Mesothelial cell of epicardium (in vitro differentiated cells): ENCODE results near the gene PARG. TPM values are rescaled to one million over a fixed set of nuclear protein-coding genes. Genes with fewer than 3 reads are reported as not detected.
"Not testable (repeated sequence)": the region's sequence is repeated elsewhere in the genome, so short reads cannot be mapped to it uniquely, and the experiment has no call there.

Experiments
- DNase-seq, 2 experiments: peaks; one replicate each; pipeline ENCODE4 v3.0.0; 2021; ENCODE audit warnings: low spot score in 2 of 2; ENCODE audit not compliant: unreplicated experiment in 2 of 2
- H3K27ac Mint-ChIP-seq: 2 replicates; pipeline ENCODE4 v1.8.0; 2021; ENCODE audit warnings: mixed read lengths
- H3K27me3 Mint-ChIP-seq: 2 replicates; pipeline ENCODE4 v1.8.0; 2021; ENCODE audit warnings: low read depth, mixed read lengths
- H3K36me3 Mint-ChIP-seq: 2 replicates; pipeline ENCODE4 v1.8.0; 2021; ENCODE audit warnings: mixed read lengths
- H3K4me1 Mint-ChIP-seq: 2 replicates; pipeline ENCODE4 v1.8.0; 2021; ENCODE audit warnings: mixed read lengths
- H3K4me3 Mint-ChIP-seq: 2 replicates; pipeline ENCODE4 v1.8.0; 2021; ENCODE audit warnings: mild to moderate bottlenecking, moderate library complexity, mixed read lengths
- H3K9me3 Mint-ChIP-seq: 2 replicates; pipeline ENCODE4 v1.8.0; 2021; ENCODE audit warnings: mixed read lengths
- total RNA-seq: library from RNA; stranded (reverse); gene quantifications from 3 replicates; pipeline ENCODE4 v1.2.1, GENCODE V29; 2021

The PARG gene
- total RNA-seq, 1 donor from 2014 or later: 50.1 TPM

DNA sequence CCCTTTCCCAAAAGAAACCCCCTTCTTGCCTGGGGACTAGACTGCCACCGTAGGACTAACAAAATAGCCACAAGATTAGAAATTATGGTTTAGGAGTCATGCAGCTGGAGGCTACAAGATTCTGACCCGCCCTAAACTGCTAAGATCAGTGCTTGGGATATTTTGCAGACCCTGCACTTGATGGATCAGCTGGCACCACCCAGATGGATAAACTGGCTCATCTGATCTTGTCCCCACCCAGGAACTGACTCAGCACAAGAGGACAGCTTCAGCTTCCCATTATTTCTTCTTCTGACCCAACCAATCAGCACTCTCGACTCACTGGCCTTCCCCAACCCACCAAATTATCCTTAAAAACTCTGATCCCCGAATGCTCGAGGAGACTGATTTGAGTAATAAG is 10.6 kb downstream of the PARG start:
- H3K36me3 Mint-ChIP-seq, DNase-seq, H3K4me1 Mint-ChIP-seq, H3K4me3 Mint-ChIP-seq, H3K9me3 Mint-ChIP-seq, H3K27ac Mint-ChIP-seq, H3K27me3 Mint-ChIP-seq: not testable (repeated sequence)

- DNase-seq, H3K4me1 Mint-ChIP-seq, H3K4me3 Mint-ChIP-seq, H3K9me3 Mint-ChIP-seq, H3K27ac Mint-ChIP-seq, H3K27me3 Mint-ChIP-seq, H3K36me3 Mint-ChIP-seq: not testable (repeated sequence)
These were observed 18.3 kb downstream of the PARG start for GRCh38 chr10:49923572-49923971.

DNA sequence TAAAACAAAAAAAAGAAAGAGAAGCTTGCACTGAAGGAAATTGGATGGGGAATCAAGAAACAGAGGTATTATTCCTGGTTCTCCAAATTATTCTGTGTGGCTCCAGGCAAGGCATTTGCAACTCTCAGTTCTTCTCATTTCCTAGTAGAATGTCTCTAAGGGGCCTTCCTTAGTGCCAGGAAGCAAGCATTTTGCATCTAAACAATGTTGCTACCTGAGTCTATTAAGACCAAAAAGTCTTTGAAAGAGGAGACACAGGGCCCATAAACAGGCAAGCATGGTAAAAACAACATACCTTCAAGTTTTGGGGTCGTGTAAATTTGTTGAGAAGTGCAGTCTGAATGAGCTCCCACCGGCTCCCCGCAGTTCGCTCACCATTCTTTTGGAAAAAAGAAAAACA is 19.8 kb downstream of the PARG start:
- H3K9me3 Mint-ChIP-seq, H3K4me1 Mint-ChIP-seq, H3K4me3 Mint-ChIP-seq, DNase-seq, H3K36me3 Mint-ChIP-seq, H3K27ac Mint-ChIP-seq, H3K27me3 Mint-ChIP-seq: not testable (repeated sequence)

DNA sequence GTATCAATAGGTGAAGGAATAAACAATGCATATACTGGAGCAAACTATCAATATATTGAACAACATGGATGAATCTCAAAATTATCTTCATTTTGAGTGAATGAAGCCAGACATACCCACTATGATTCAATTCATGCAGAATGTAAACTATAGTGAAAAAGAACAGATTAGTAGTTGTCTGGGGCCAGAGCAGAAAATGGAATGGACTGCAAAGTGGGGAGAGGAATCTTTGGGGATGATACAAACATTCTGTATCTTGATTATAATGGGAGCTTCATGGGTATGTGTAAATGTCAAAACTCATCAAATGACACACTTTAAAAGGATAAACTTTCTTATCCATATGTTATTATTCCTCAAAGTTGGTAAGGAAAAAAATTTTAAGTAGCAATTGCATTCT is 23.9 kb downstream of the PARG start:
- not testable (repeated sequence) for H3K27ac Mint-ChIP-seq, H3K36me3 Mint-ChIP-seq, H3K9me3 Mint-ChIP-seq, H3K4me1 Mint-ChIP-seq, DNase-seq, H3K27me3 Mint-ChIP-seq, H3K4me3 Mint-ChIP-seq

GRCh38 chr10:49916451-49916850 is 25.4 kb downstream of the PARG start:
- not testable (repeated sequence) for H3K4me3 Mint-ChIP-seq, H3K9me3 Mint-ChIP-seq, H3K27ac Mint-ChIP-seq, H3K27me3 Mint-ChIP-seq, H3K4me1 Mint-ChIP-seq, DNase-seq, H3K36me3 Mint-ChIP-seq

- not testable (repeated sequence) for DNase-seq, H3K9me3 Mint-ChIP-seq, H3K36me3 Mint-ChIP-seq, H3K4me1 Mint-ChIP-seq, H3K27me3 Mint-ChIP-seq, H3K27ac Mint-ChIP-seq, H3K4me3 Mint-ChIP-seq
These were observed 31.5 kb downstream of the PARG start for GRCh38 chr10:49910295-49910694.

DNA sequence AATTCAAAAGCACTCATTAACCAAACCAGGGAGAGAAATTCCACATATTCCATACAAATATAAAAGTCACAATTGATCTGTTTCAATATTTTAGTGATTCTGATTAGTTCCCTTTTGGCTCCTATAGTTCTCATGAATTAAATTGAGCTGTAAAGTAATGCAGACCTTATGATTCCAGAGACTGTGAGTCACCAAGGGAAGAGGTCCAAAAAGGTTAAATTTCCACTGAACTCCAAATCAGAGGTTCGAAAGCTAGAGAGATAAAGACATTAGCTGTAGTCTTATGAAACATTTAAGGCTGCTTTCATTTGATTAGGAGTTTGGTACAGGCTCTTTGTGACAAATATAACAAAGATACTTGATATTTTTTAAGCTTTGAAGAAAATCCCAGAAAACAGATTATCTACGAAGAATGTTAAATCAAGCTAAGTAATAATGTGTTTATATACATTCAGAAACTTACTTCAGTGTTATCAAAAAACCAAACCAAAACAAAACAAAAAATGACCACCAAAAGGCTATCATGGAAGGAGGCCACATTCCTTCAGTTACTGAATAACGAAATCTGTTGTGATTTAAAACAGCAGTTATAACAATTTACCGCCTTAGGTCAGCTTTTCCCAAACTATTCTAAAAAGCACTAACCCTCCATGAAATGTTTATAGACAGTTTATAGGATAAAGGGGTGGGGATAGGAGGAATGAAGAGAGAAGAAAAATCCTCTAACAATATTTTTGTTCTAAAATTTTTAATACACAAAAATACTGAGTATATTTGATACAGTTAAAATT is 33.3 kb downstream of the PARG start:
- not testable (repeated sequence) for H3K4me1 Mint-ChIP-seq, H3K36me3 Mint-ChIP-seq

DNA sequence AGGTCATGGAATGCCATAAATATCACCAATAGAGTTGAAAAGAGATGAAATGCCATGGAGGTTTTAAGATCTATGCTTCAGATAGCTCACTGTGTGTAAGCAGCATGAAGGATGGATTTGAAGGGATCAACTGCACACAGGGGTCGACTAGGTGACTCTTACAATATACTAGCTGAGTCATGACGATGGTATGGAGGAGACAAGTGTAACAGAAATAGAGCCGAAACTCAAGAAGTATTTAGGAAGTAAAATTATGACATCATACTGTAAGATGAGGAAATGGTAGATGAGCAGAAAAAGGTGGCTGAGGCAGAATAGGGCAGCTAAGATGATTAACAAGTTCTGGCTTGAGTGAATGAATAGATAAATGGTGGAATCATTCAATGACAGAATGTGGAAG is 38.0 kb downstream of the PARG start:
- H3K36me3 Mint-ChIP-seq, H3K27me3 Mint-ChIP-seq, DNase-seq, H3K9me3 Mint-ChIP-seq, H3K4me3 Mint-ChIP-seq, H3K4me1 Mint-ChIP-seq, H3K27ac Mint-ChIP-seq: not testable (repeated sequence)

More for the DNA sequence above, 33.3 kb downstream of the PARG start:
- not testable (repeated sequence) for H3K27ac Mint-ChIP-seq, H3K4me3 Mint-ChIP-seq, H3K27me3 Mint-ChIP-seq, DNase-seq, H3K9me3 Mint-ChIP-seq

DNA sequence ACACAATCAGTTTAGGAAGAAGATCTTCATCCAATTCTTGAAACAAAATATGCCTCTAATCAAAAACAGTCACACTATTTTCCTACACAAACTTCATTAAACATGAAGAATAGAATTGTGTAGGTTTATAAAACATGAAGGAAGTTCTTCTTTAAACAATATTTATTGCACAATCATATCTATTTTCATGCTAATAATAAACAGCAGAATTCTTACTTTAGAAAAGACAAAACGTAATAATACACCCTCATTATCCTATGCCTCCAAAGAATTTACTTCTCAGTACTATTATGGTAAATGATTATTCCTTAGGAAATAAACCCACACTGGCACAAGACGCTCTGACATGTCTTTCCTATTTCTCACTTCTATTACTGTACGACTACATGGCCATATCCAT is 41.4 kb downstream of the PARG start:
- not testable (repeated sequence) for DNase-seq, H3K4me1 Mint-ChIP-seq, H3K27ac Mint-ChIP-seq, H3K9me3 Mint-ChIP-seq, H3K27me3 Mint-ChIP-seq, H3K4me3 Mint-ChIP-seq
- peaks cover 13% of the 10 kb centered on the region for H3K36me3 Mint-ChIP-seq

DNA sequence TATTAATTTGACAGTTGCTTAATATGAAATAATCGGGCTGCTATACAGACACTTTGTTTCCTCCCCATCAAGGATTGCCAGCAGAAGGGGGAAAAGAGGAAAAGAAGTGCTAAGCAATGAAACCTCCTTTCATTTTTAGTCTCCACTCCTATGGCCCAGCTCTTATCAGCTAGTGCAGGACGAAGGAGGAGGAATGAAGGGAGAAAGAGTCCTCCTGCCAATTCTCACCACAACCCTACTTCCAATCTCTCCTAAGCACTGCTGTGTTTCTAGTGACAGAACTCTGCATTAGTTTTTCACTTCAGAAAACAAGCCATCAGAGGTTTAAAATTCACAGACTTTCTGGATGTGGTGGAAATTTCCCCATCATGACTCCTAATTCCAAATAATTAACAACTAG is 41.8 kb downstream of the PARG start:
- not testable (repeated sequence) for H3K9me3 Mint-ChIP-seq, H3K4me1 Mint-ChIP-seq, DNase-seq, H3K27me3 Mint-ChIP-seq, H3K4me3 Mint-ChIP-seq, H3K27ac Mint-ChIP-seq
- peaks cover 15% of the 10 kb centered on the region for H3K36me3 Mint-ChIP-seq

DNA sequence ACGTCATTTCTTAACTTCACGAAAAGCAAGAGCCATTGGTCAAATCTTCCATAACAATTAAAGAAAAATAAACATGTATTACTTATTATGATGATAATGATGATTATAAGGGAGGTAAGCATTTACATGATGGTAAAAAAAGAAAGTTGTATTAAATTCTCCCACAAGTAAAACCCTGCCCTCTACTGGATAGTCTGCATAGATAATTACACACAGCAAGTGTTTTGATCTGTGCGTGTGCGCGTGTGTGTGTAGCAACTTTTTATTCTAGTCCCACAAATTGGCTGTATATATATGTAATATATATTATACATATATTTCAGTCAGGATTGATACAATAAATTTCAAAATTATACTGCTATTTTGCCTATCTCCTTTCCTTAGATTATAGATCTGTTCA is 51.8 kb downstream of the PARG start:
- not testable (repeated sequence) for H3K4me1 Mint-ChIP-seq, H3K27ac Mint-ChIP-seq, H3K4me3 Mint-ChIP-seq, DNase-seq, H3K27me3 Mint-ChIP-seq
- Mint-ChIP-seq H3K9me3 (peaks cover 19% of the 10 kb centered on the region), H3K36me3 (peaks cover 18% of the 10 kb centered on the region)

- not testable (repeated sequence) for DNase-seq, H3K27ac Mint-ChIP-seq, H3K4me1 Mint-ChIP-seq, H3K27me3 Mint-ChIP-seq, H3K4me3 Mint-ChIP-seq
- peaks cover 20% of the 10 kb centered on the region for H3K36me3 Mint-ChIP-seq
- H3K9me3 Mint-ChIP-seq: peaks cover 22% of the 10 kb centered on the region
These were observed 57.0 kb downstream of the PARG start for GRCh38 chr10:49884739-49885331.

DNA sequence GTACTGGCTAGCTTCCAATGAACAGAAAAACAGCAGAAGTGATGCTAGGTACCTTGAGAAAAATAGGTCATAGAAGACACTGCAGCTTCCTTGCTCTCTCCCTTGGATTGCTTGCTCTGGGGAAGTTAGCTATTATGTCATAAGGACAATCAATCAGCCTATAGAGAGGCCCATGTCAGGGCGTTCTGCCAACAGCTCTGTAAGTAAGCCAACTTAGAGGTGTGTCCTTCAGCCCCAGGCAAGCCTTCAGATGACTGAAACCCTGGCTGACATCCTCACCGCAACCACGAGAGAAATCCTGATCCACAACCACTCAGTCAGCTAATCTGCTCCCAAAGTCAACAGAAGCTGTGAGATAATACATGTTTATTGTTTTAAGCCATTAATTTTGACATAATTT is 58.0 kb downstream of the PARG start:
- H3K27ac Mint-ChIP-seq, H3K27me3 Mint-ChIP-seq, H3K4me3 Mint-ChIP-seq, H3K4me1 Mint-ChIP-seq, DNase-seq: not testable (repeated sequence)
- Mint-ChIP-seq H3K9me3 (peaks cover 22% of the 10 kb centered on the region), H3K36me3 (peaks cover 23% of the 10 kb centered on the region)

- peaks cover 23% of the 10 kb centered on the region for H3K36me3 Mint-ChIP-seq
- H3K4me1 Mint-ChIP-seq, H3K27ac Mint-ChIP-seq, H3K27me3 Mint-ChIP-seq, H3K4me3 Mint-ChIP-seq, DNase-seq: not testable (repeated sequence)
- peaks cover 16% of the 10 kb centered on the region for H3K9me3 Mint-ChIP-seq
These were observed 59.5 kb downstream of the PARG start for GRCh38 chr10:49882327-49882726.
